ENCODE data around the gene SPACA7.
"Not testable (repeated sequence)": the region's sequence is repeated elsewhere in the genome, so short reads cannot be mapped to it uniquely, and the experiment has no call there.

Gene SPACA7

DNA sequence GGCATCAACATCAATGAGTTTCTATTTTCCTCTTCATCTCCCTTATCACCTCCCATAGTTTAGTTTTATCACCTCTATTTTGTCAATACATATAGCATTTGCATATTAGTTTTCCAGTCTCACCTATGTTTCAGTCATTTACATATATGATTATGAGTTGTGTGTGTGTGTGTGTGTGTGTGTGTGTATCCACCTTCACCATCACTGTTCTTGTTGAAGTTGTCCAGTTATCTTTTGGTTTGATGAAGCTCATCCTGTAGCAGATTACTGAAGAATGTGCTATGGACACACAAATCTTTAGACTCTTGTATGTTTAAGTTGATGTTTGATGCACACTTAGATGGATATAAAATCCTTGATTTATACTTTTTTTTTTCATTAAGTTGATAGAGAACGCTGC is 40.5 kb downstream of the SPACA7 start:
- no peak for DNase-seq (ENCODE audit: low read depth in 2 of 2, low spot score in 1 of 2)

DNA sequence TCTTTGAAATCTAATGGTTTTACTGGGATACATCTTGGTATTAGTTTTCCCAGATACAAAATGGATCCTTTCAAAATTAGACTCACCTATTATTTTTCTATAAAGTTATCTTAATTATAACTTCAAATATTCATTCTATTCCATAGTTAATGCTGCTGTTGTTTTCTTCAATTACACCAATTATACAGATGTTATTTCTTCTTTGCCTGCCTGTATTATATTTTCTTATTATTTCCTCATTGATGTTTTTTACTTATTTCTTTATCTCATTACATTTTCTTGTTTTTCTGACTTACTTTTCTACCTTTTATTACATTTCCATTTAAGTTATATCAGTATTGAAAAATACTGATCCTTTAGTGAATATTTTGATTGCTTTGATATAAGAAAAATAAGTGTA is 40.9 kb downstream of the SPACA7 start:
- DNase-seq (ENCODE audit: low read depth in 2 of 2, low spot score in 1 of 2): no peak

DNA sequence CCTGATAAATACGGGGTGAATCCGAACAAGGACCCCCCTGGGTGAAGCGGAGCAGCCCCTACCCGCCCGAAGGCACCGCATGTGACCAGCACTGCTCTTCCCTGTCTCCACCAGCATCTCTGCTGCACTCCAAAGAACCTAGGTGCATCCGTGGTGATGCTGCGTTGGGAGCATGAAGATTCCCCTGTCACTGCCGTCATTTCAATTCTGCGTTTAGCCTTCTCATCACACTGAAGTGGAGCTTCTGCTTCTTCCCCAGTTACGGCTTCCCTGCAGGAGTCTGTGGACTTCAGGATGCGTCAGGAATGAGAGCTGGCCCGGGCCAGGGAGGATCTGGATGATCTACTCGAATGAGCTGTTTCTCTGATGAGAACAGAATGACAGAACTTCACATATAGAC is 47.9 kb downstream of the SPACA7 start:
- no peak for DNase-seq (ENCODE audit: low read depth in 2 of 2, low spot score in 1 of 2)

- DNase-seq (ENCODE audit: low read depth in 2 of 2, low spot score in 1 of 2): no peak
These were observed 52.5 kb downstream of the SPACA7 start for GRCh38 chr13:112428704-112429103.

DNA sequence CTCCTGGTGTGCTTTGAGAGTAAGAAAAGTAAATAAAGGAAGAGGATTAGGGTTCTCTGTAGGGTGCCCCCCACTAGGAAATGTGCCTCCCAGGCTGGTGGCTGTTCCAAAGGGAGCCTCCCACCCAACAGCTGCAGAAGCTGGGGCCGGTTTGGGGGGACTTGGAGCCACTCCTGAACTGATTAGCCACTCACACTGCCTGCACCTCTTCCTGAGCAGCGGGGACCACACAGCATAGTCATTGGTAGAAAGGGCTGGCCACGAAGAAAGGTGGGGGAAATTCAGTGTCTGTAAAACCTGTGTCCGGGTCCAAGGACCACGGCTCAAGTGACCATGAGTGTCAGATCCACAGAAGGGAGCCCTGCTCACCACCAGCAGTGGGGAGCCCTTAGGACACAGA is 55.6 kb downstream of the SPACA7 start:
- no peak for DNase-seq (ENCODE audit: low read depth in 2 of 2, low spot score in 1 of 2)

- not testable (repeated sequence) for DNase-seq (ENCODE audit: low read depth in 2 of 2, low spot score in 1 of 2)
These were observed 56.6 kb downstream of the SPACA7 start for GRCh38 chr13:112432734-112433133.

- not testable (repeated sequence) for DNase-seq (ENCODE audit: low read depth in 2 of 2, low spot score in 1 of 2)
These were observed 57.4 kb downstream of the SPACA7 start for GRCh38 chr13:112433517-112433916.

DNA sequence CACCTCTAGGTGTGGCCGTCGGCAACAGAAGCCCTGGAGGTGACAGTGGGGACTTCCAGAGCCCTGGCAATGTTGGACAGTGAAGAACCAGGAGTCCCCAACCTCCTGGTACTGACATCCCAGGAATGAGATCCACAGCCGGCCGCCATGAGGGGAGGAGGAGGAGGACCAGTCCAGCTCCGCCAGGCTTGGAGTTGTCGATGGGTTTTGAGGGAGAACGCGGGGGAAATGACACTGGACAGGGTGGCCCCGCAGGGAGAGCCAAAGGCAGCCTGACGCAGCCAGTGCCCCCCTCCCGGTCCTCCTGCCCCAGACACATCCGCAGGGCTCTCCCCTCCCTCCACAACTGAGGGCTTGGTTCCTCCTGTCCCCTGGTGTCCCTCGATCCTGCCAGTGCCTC is 57.9 kb downstream of the SPACA7 start:
- DNase-seq (ENCODE audit: low read depth in 2 of 2, low spot score in 1 of 2): no peak

- no peak for DNase-seq (ENCODE audit: low read depth in 2 of 2, low spot score in 1 of 2)
These were observed 58.9 kb downstream of the SPACA7 start for GRCh38 chr13:112434937-112435523.

DNA sequence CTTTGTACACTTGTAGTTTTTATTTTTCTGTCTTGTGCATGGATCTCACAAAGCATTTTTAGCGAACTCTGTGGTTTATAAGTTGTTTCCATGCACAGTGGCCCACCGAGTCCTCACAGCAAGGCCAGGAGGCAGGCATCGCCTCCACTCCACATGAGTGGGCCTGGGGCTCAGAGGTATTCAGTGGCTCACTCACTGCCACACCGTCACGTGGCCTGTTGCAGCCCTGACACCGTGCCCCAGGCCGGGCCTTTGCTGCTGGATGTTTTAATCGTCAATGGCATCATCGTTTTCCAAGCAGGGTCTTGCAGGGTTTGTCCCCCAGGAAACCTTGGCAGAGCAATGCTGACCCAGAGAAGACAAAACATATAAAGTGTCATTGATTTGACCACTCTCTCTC is 59.8 kb downstream of the SPACA7 start:
- DNase-seq (ENCODE audit: low read depth in 2 of 2, low spot score in 1 of 2): no peak

DNA sequence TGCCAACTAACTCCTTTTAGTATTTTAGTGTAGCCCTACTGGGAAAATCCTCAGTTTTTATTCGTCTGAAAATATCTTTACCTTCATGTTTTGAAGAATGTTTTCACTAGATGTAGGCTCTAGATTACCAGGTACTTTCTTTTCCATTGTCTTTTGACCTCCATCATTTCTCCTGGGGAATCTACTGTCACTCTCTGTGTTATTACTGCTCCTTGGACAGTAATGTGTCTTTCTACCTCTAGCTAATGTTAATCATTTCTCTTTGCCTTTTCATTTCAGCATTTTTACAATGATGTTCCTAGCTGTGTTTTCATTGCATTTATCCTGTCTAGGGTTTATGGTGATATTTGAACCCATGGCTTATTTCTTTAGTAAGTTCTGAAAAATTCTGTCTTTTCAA is 61.9 kb downstream of the SPACA7 start:
- no peak for DNase-seq (ENCODE audit: low read depth in 2 of 2, low spot score in 1 of 2)

GRCh38 chr13:112438515-112438914 is 62.4 kb downstream of the SPACA7 start:
- DNase-seq (ENCODE audit: low read depth in 2 of 2, low spot score in 1 of 2): no peak

DNA sequence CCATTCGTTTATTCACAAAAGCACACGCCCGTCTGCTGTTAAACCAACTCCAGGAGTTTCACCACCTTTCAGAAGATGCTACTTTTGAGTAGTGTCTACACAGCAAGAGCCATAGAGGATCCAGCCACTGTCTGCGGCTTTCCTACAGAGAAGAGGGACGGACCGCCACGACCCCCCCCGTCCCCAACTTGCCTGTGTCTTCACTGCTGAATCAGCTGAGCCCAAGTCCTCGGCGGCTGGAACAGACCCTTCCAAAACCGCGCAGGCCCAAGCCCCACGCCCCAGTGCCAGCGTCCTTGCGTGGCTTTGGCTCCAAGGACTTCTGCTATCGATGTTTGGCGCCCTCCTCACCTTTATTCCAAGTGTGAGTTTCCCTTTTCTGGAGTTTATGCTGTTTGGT is 65.1 kb downstream of the SPACA7 start:
- DNase-seq (ENCODE audit: low read depth in 2 of 2, low spot score in 1 of 2): no peak

GRCh38 chr13:112441779-112442310 is 65.7 kb downstream of the SPACA7 start:
- no peak for DNase-seq (ENCODE audit: low read depth in 2 of 2, low spot score in 1 of 2)

GRCh38 chr13:112442483-112443090 is 66.4 kb downstream of the SPACA7 start:
- no peak for DNase-seq (ENCODE audit: low read depth in 2 of 2, low spot score in 1 of 2)

DNA sequence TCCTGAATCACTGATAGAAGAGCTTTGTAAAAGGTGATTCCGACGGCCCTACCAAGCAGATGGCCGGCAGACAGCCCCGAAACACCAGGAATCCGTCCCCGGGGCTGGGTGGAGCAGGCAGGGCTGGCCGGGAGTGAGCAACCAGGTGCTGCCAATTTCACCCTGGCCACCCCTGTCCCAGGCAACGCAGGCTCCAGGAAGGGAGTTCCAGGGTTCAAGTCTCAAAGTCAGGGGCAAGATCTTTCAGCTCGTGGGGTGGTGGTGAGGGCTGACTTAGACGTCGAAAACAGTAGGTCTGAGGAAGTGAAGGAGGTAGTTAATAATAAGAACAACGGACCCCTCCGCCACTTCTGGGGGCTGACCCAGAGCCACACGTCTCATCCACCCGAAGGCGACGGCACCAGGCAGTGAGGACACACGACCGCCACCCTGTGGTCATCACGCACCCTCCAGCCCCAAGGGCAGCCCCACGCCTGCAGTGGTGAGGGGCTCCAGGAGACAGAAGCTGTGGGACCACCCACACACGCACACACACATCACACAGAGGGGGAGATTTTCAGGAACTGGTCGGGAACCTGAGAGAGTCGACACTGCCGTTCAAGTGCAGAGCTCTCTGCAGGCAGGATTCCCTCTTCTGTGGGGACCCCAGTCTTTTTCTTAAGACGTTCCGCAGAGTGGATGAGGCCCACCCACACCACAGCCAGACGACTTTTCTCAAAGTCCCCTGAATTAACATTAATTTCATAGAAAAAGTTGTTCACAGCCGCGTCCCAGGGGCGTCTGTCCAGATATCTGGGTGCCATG is 67.2 kb downstream of the SPACA7 start:
- DNase-seq (ENCODE audit: low read depth in 2 of 2, low spot score in 1 of 2): no peak

DNA sequence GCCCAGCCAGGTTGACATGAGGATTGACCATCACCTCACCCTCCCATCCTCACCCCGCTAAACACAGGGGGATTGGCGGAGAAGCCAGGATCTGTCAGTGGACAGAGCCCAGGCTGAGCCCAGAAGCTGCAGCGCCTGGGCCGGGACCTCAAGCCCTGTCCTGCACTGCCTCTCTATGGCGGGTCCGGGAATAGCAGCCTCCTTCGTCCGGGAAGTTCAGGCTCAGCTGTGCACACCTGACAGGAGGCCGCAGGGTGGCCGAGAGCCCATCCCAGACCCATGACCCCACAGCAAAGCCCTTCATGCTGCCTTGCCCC is 67.8 kb downstream of the SPACA7 start:
- no peak for DNase-seq (ENCODE audit: low read depth in 2 of 2, low spot score in 1 of 2)

- DNase-seq (ENCODE audit: low read depth in 2 of 2, low spot score in 1 of 2): no peak
These were observed 68.6 kb downstream of the SPACA7 start for GRCh38 chr13:112444416-112445399.

DNA sequence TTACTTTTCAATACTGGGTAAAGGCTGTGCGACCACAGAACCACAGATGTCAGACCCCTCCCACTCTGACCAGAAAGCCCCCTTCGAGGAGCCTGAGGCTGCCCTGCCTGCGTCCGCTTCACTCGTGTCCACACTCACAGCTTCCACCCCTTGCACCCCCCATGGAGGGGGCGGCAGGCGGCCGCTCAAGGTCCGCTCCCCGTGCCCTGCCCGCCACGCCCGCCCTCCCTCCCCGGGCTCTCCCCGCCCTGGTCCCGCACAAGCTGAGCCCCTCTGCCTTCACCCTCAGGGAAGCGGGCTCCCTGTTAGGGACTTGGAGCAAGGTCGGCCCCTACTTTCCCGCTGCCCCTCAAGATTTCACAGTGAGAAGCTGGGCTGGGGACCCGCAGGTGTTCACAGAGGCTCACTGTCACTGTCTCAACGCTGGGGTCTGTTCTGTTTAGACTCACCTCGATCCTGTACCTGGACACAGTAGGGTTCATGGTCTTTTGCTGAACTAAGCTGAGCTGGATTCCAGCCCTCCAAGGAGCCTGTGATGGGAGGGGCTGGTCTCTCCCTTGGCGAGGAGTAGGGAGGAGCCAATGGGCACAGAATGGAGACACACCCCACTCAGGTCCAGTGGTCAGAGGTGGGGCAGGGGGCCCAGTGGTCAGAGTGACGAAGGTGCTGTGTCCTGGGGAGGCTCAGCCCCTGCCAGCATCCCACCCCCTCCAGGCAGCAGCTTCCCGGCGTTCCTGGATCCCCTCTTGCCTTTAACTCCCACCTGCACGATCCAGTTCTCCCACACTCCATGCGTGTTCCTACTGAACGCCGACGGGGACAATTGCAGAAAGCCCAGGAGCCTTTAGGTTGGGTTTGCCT is 69.5 kb downstream of the SPACA7 start:
- DNase-seq (ENCODE audit: low read depth in 2 of 2, low spot score in 1 of 2): no peak

GRCh38 chr13:112446347-112446861 is 70.2 kb downstream of the SPACA7 start:
- no peak for DNase-seq (ENCODE audit: low read depth in 2 of 2, low spot score in 1 of 2)
